ENCODE results near the gene SLC35C1.
A peak's percentile ranks its signal among the peaks of the same experiment; 100 is the strongest.
"Not testable (repeated sequence)": the region's sequence is repeated elsewhere in the genome, so short reads cannot be mapped to it uniquely, and the experiment has no call there.

The SLC35C1 gene

DNA sequence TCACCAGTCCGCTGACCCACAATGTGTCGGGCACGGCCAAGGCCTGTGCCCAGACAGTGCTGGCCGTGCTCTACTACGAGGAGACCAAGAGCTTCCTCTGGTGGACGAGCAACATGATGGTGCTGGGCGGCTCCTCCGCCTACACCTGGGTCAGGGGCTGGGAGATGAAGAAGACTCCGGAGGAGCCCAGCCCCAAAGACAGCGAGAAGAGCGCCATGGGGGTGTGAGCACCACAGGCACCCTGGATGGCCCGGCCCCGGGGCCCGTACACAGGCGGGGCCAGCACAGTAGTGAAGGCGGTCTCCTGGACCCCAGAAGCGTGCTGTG lies 6.1 kb downstream of the SLC35C1 start:
- no peak for DNase-seq (ENCODE audit: low spot score)

DNA sequence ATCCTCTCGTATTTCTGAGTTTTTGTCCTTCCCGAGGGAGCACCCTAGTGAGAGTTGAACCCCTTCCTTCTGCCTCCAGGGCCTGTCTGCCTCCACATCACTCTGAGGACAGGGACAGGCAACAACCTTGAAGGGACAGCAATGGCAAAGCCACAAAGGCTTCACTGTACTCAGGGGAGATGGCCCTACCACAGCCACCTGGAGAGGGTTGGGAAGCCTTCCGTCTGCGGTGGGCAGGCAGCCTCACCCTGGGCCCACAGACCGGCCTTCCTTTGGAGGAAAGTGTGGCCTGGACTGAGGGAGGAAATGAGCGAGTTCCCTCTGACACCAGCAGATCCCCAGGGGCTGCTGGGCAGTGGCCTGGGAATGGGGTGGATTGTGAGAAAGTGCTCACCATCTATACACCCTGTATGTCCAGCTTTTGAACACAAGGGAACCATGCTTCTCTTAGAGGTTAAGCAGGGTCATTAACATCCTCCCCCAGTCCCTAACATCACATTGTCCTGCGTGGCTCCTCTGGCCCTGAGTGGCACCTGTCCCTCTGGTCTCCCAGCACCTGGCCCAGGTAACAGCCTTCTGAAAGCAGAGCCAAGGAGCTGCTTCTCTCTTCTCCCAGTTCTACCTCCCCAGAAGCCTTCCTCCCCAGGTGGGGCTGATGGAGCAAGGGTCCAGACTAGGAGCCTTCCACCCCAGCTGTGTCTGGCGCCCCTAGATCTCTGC lies 6.8 kb downstream of the SLC35C1 start:
- no peak for DNase-seq (ENCODE audit: low spot score)

DNA sequence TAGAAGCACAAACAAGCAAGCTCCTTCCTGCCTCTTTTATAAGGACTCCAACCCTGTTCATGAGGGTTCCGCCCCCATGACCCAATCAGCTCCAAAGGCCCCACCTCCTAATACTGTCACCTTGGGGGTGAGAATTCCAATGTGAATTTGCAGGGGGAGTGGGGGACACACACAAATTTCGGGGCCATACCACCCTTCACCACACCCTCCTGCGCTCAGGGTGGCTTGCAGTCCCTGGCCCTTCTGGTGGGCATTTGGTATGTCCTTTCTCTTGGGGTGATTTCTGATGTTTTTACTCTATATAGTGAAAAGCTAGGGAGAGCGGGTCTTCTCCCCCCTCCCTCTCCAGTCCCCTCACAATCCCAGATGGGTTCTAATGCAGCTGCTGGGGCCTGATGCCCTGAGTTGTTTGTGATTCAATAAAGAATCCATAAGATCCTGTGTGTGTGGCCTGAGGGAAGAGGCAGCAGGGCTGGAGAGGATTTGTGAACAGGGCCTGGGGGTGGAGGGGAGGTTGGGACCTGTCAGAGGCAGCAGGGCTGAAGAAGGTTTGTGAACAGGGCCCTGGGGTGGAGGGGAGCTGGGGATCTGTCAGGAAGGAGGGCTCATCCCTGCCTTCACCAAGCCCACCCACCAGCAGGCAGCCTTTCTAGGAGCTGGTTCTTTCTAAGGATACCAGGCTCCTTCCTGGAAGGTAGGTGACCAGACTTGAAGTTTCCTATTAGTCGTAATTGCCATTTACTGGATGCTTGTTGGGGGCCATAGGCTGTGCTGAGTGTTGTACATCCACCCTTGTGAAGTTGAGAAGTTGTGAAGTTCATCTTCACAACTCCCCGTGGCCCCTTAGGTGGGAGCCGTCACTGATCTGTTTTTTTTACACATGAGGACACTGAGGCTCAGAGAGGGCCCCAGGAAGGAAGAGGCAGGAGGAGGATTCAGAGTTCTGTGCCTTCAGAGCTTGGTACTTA lies 7.9 kb downstream of the SLC35C1 start:
- no peak for DNase-seq (ENCODE audit: low spot score)

DNA sequence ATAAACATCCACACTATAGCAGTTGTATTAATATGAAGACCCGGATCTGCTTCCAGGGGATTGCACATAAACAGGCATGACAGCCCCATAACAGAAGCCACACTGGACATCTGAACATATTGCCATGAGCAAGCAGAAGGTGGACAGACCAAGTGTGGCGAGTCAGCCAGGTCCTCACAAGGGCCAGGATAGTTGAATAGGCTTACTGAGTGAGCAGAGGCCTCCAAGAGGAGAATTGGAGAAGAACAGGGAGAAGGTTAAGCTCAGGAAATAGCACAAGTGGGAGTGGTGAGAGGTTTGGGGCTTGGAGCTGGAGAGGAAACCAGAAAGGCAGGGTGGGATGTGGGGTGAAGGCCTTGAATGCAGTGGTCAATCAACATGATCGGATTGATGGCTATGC lies 10.8 kb downstream of the SLC35C1 start:
- peak; percentile 63 for DNase-seq (ENCODE audit: low spot score)

GRCh38 chr11:45816614-45817013 lies 11.7 kb downstream of the SLC35C1 start:
- DNase-seq (ENCODE audit: low spot score), result peak; percentile 84

DNA sequence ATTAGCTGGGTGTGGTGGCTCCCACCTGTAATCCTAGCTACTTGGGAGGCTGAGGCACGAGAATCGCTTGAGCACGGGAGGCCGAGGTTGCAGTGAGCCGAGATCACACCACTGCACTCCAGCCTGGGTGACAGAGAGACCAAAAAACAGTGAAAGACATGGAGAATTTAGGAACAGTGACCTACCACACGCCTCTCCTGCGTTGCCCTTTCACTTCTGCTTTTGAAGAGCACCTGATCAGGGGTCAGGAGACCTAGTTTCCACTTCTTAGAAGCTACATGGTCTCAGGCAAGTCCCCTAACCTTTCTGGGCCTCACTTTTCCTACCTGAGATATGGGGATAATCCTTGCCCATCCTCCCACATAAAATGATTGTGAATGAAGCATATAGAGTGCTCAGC lies 12.2 kb downstream of the SLC35C1 start:
- DNase-seq (ENCODE audit: low spot score), result no peak

- no peak for DNase-seq (ENCODE audit: low spot score)
These were observed 14.1 kb downstream of the SLC35C1 start for GRCh38 chr11:45818961-45819605.

GRCh38 chr11:45820211-45820857 lies 15.4 kb downstream of the SLC35C1 start:
- no peak for DNase-seq (ENCODE audit: low spot score)

DNA sequence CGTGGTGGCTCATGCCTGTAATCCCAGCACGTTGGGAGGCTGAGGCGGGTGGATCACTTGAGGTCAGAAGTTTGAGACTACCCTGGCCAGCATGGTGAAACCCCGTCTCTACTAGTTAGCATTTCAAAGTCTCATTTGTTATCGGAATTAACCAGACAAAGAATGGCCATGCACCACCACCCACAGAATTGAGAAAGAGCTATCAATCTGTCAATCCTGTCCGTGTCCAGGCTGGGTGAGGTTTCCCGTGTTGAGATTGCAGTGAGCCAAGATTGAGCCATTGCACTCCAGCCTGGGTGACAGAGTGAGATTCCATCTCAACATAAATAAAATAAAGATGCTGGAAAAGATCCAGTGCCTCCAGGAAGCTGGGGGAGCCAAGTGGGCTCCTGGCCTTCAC lies 21.5 kb downstream of the SLC35C1 start:
- not testable (repeated sequence) for DNase-seq (ENCODE audit: low spot score)

- DNase-seq (ENCODE audit: low spot score), result no peak
These were observed 22.2 kb downstream of the SLC35C1 start for GRCh38 chr11:45827123-45827522.

DNA sequence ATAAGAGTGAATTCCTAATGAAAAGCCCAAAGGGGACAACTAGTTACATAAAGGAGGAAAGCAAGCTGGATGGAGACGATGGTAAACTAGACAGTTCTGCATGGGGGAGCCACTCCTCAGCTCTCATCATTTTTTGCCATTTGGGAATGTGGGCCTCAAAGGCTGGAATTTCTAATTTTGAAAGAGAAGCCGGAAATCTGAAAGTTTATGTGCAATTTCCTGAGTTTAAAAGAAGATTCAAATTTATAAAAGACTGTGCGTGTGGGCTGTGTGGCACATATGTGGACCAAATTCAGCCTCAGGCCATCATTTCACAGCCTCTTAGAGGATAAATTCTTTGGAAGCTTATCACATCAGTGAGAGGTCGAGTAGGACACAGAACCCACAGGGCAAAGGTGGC lies 24.0 kb downstream of the SLC35C1 start:
- DNase-seq (ENCODE audit: low spot score), result no peak

GRCh38 chr11:45830596-45830995 lies 25.6 kb downstream of the SLC35C1 start:
- DNase-seq (ENCODE audit: low spot score), result no peak

DNA sequence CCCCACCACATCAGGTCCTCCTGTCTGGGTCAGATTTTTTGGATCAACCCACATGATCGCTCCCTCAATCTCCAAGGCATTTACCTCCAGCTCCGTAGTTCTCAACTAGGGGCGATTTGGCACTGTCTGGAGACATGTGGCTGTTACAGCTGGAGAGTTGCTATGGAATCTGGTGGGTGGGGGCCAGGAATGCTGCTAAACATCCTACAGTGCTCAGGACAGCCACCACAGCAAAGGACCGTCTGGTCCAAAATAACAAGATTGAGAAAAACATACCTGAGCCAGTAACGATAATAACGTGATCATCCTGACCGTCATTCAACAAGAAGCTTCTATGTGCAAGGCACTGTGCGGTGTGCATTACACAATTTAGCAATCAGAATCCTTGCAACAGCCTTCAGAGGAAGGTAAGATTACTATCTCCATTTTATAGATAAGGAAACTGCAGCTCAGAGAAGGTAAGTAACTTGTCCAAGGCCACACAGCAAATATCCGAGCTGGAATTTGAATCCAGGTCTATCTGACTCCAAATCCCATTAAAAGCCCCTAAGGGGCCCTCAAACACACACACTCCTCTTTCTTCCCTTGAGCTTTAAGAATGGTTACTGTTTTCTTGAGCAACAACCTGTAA lies 28.0 kb downstream of the SLC35C1 start:
- DNase-seq (ENCODE audit: low spot score), result no peak

DNA sequence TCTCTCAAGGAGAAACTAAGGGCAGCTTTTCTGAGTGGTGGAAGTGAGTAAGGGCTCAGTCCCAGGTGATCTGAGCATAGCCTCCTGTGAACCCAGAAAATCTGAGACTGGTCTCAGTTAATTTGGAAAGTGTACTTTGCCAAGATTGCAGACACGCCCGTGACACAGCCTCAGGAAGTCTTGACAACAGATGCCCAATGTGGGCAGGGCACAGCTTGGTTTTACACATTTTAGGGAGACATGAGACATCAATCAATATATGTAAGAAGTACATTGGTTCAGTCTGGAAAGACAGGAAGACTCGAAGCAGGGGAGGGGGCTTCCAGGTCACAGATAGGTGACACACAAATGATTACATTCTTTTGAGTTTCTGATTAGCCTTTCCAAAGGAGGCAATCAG lies 28.8 kb downstream of the SLC35C1 start:
- DNase-seq (ENCODE audit: low spot score), result no peak

GRCh38 chr11:45834298-45834756 lies 29.4 kb downstream of the SLC35C1 start:
- DNase-seq (ENCODE audit: low spot score), result no peak

GRCh38 chr11:45839204-45839603 lies 34.3 kb downstream of the SLC35C1 start:
- no peak for DNase-seq (ENCODE audit: low spot score)

- DNase-seq (ENCODE audit: low spot score), result not testable (repeated sequence)
These were observed 35.3 kb downstream of the SLC35C1 start for GRCh38 chr11:45840251-45840650.

DNA sequence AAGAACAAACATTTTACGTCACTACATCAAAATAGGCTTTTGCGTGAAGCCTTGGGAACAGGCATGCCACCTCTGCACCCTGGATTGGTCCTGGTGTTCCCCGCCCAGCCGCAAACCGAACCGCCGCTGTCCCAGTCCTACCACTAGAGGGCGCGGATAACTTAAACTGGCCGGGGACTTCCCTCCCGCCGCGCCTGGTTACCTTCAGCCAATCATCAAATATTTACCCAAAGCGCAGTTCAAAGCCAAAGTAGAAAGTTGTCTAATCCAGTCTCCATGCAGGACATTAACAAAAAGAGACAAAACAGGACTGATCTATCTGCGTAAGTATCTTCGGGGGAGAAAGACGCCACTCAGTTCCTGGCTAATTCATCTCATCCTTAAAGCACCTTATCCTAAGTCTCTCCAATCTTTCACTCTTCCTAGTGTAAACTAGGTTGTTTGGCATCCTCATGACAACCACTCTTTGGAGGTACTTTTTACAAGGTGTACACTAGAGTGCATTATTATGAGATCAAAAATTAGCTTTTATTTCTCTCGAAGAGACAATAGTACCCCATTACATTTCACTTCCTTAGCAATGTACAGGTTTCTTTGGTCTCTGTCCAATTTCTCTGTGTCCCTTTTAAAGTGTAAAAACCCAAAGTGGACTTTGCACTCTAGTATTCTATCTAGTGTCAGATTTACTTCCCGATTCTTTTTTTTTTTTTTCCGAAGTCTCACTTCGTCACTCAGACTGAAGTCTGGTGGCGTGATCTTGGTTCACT lies 38.4 kb downstream of the SLC35C1 start:
- peak; percentile 87 for DNase-seq (ENCODE audit: low spot score)

- DNase-seq (ENCODE audit: low spot score), result no peak
These were observed 40.1 kb downstream of the SLC35C1 start for GRCh38 chr11:45844822-45845578.

GRCh38 chr11:45846174-45846675 lies 41.3 kb downstream of the SLC35C1 start:
- no peak for DNase-seq (ENCODE audit: low spot score)
